ENCODE results near the gene DDRGK1. TPM values are rescaled to one million over a fixed set of nuclear protein-coding genes. Genes with fewer than 3 reads are reported as not detected.

The DDRGK1 gene
- total RNA-seq, 1 experiment from 2014 or later = 65.5 TPM

GRCh38 chr20:3242172-3242692 is 37.8 kb upstream of the DDRGK1 start:
- H3K4me3 ChIP-seq (ENCODE audit: low read depth in 2 of 2, low read length in 2 of 2) = no peak overlapping the region
- no peak for ATAC-seq
- no peak overlapping the region for H3K27ac ChIP-seq (ENCODE audit: low read length)
- no peaks in the 10 kb centered on the region for H3K9me3 ChIP-seq (ENCODE audit: control insufficient read depth, insufficient read depth, low read depth, low read length)
- no peak for DNase-seq (ENCODE audit: low read depth, low spot score)
- intact Hi-C loops (cut with micrococcal nuclease; ENCODE audit: unreplicated experiment) (no loop called here), in situ Hi-C loops (cut with HindIII; ENCODE audit: low pct_unique_long_range_greater_than_20kb, low sequenced_read_pairs) (no loop called here)
- no peaks in the 10 kb centered on the region for H3K27me3 ChIP-seq (ENCODE audit: control insufficient read depth, insufficient read depth, low read length)
- TF ChIP-seq SIN3A (IDR thresholded peaks at IDR 0.05; ENCODE audit: borderline replicate concordance, insufficient read depth, low read depth, low read length) (no peak), TCF7L2 (IDR thresholded peaks at IDR 0.05; ENCODE audit: low read depth, low read length) (no peak), CTCF (IDR thresholded peaks at IDR 0.05) (no peak), POLR2AphosphoS5 (IDR thresholded peaks at IDR 0.05; ENCODE audit: low read depth, low read length) (no peak), REST (IDR thresholded peaks at IDR 0.05; ENCODE audit: insufficient read depth in 1 of 2, low read depth in 2 of 2, low read length in 1 of 2) (no peak)
- POLR2A ChIA-PET = no interaction called here
- CTCF ChIA-PET = interaction anchor here (0.6 kb wide), 1 partner anchor 25 kb away, joined by 5 read pairs; no protein-coding TSS in a partner anchor
- TSS peak; percentile 75 for BruUV-seq (replicated peaks)
- H3K36me3 ChIP-seq (ENCODE audit: control insufficient read depth, insufficient read depth, low read length) = no peaks in the 10 kb centered on the region; the same call in 1 of the 2 replicates
- H3K4me1 ChIP-seq (ENCODE audit: control insufficient read depth, insufficient read depth, low read length) = peaks cover 8% of the 10 kb centered on the region

- POLR2A ChIA-PET = no interaction called here
- H3K4me1 ChIP-seq (ENCODE audit: control insufficient read depth, insufficient read depth, low read length) = peaks cover 19% of the 10 kb centered on the region
- in situ Hi-C loops (cut with HindIII; ENCODE audit: low pct_unique_long_range_greater_than_20kb, low sequenced_read_pairs) = no loop called here
- CTCF ChIA-PET = interaction anchor here (1.2 kb wide), 1 partner anchor 23 kb away, joined by 3 read pairs; no protein-coding TSS in a partner anchor
- H3K27me3 ChIP-seq (ENCODE audit: control insufficient read depth, insufficient read depth, low read length) = no peaks in the 10 kb centered on the region
- DNase-seq (ENCODE audit: low read depth, low spot score) (no peak), ATAC-seq (no peak)
- TF ChIP-seq CTCF (IDR thresholded peaks at IDR 0.05) (no peak), REST (IDR thresholded peaks at IDR 0.05; ENCODE audit: insufficient read depth in 1 of 2, low read depth in 2 of 2, low read length in 1 of 2) (no peak), POLR2AphosphoS5 (IDR thresholded peaks at IDR 0.05; ENCODE audit: low read depth, low read length) (no peak), TCF7L2 (IDR thresholded peaks at IDR 0.05; ENCODE audit: low read depth, low read length) (no peak), SIN3A (IDR thresholded peaks at IDR 0.05; ENCODE audit: borderline replicate concordance, insufficient read depth, low read depth, low read length) (no peak)
- H3K9me3 ChIP-seq (ENCODE audit: control insufficient read depth, insufficient read depth, low read depth, low read length) = no peaks in the 10 kb centered on the region
- BruUV-seq (replicated peaks) = no TSS peak
- H3K27ac ChIP-seq (ENCODE audit: low read length) = peak overlapping the region; percentile 20; the same call in 1 of the 2 replicates
- intact Hi-C loops (cut with micrococcal nuclease; ENCODE audit: unreplicated experiment) = no loop called here
- H3K4me3 ChIP-seq (ENCODE audit: low read depth in 2 of 2, low read length in 2 of 2) = peak overlapping the region in 1 of 2 experiments; percentile 85; a peak in 1 of 4 replicates
- no peaks in the 10 kb centered on the region; the same call in 1 of the 2 replicates for H3K36me3 ChIP-seq (ENCODE audit: control insufficient read depth, insufficient read depth, low read length)
These were observed 36.4 kb upstream of the DDRGK1 start for GRCh38 chr20:3240776-3241363.
